H1 (cell line): Measurements from ENCODE around the gene EPHA6. TPM values are rescaled to one million over a fixed set of nuclear protein-coding genes. Genes with fewer than 3 reads are reported as not detected.

Experiments used
- EZH2 ChIP-seq: fragments of 200-600 bp; sonication (generic); IDR thresholded peaks from 2 replicates; pipeline ENCODE4 v1.7.1; 2012; ENCODE audit warnings: low read depth, mild to moderate bottlenecking, moderate library complexity, low read length, inconsistent platforms; ENCODE audit not compliant: severe bottlenecking
- polyA plus RNA-seq, 7 experiments: library from polyadenylated mRNA; depleted of rRNA in 3 of 7; stranded (reverse) in 5 of 7; unstranded in 2 of 7; fragments of >200 nt in 5 of 7; fragments of 200-250 nt in 2 of 7; gene quantifications; 1 replicate in 5 of 7; 2 replicates in 1 of 7; 4 replicates in 1 of 7; pipeline versions ENCODE4 v1.2.1 to v1.2.3, GENCODE V29; 2011 to 2013; ENCODE audit warnings: missing spikeins in 2 of 7, mixed read lengths in 2 of 7
- total RNA-seq: library from RNA; stranded (reverse); fragmentation: NEBNext Ultra II Directional; extraction: Animal tissue kit (Norgen Biotek cat#: 25700); gene quantifications from 2 replicates; pipeline ENCODE4 v1.2.1, GENCODE V29; 2021

EPHA6 gene
- total and polyA plus RNA-seq, 2 of the 8 experiments (the other 6 are each of a cell fraction or from before 2014, with no cell fraction given): 0.83 to 3.2 TPM

DNA sequence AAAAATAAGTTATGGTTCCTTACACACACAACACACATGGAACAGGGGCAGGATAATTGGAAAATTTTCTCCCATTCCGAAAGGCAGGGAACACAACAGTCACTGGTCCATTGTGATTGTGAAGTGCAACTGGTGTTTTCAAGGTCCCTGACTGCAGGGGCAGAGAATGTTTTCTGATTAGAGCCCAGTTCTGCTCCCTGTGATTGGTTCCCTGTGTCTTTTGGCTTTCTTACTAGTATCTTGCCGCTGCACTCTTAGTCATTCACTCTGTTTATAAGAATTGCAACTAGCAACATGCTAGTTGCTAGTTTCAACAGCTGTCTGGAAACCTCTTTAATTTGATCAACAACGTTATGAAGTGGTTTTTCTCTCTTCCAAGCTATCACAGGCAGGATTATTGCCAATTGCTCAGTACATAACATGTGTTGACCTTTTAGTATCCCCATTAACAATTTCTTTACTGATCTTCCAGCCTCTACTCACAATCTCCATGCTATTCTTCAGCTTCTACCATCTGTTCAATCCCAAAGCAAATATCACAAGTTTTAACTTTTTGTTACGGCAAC, 177.5 kb downstream of the EPHA6 start (continued):
- no peak for TF ChIP-seq EZH2
